AG10803 (cell line): ENCODE measurements around the gene ARID1A.

Experiments
- DNase-seq: peaks from one replicate; pipeline ENCODE4 v3.0.0; 2010; ENCODE audit warnings: low read depth
- H3K4me3 ChIP-seq: 2 replicates; pipeline ENCODE4 v1.5.1; 2011; ENCODE audit warnings: mild to moderate bottlenecking, low read length, control low read depth
- TF ChIP-seq, protein P1 (sequence below): conservative IDR thresholded peaks from 2 replicates; pipeline ENCODE4 v1.5.1; 2011; ENCODE audit warnings: mild to moderate bottlenecking, low read length, control low read depth, inconsistent platforms

The ARID1A gene

DNA sequence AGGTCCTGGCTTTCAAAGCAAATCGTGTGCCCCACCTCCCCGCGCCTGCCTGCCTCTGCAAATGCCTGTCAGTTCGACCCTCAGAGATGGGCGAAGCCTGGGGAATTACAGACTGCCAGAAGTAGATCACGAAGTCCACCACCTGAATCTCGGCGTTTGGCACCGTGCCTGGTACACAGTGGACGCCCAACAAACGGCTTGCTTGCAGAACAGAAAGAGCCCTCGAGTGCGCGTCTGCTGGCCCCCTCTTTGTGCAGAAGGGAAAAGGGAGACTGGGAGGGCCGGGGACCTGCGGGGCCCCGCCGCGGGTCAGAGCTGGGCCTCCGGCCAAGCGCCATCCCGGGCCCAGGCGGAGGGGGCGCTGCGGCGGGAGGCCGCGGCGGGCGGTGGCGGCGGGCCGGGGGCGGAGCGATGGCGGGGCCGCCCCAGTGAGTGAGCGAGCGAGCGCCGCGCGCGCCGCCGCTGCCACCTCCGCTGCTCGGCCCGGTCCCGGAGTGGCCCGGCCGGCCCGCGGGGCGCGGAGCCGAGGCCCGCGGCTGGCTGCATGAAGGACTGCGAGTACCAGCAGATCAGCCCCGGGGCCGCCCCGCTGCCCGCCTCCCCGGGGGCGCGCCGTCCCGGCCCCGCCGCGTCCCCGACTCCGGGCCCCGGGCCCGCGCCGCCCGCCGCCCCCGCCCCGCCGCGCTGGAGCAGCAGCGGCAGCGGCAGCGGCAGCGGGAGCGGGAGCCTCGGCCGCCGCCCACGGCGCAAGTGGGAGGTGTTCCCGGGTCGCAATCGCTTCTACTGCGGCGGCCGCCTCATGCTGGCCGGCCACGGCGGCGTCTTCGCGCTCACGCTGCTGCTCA lies 130.7 kb downstream of the ARID1A start, which contains the start of gene ZDHHC18:
Gene ZDHHC18, plus strand, starts transcription at position 428 of the 845 bp plus-strand sequence. Its CDS starts 117 bp downstream, at position 545.
- peak; percentile 44 for DNase-seq
- H3K4me3 ChIP-seq = peak within 1 kb of the TSS; percentile 79
- TF ChIP-seq, protein P1, sequence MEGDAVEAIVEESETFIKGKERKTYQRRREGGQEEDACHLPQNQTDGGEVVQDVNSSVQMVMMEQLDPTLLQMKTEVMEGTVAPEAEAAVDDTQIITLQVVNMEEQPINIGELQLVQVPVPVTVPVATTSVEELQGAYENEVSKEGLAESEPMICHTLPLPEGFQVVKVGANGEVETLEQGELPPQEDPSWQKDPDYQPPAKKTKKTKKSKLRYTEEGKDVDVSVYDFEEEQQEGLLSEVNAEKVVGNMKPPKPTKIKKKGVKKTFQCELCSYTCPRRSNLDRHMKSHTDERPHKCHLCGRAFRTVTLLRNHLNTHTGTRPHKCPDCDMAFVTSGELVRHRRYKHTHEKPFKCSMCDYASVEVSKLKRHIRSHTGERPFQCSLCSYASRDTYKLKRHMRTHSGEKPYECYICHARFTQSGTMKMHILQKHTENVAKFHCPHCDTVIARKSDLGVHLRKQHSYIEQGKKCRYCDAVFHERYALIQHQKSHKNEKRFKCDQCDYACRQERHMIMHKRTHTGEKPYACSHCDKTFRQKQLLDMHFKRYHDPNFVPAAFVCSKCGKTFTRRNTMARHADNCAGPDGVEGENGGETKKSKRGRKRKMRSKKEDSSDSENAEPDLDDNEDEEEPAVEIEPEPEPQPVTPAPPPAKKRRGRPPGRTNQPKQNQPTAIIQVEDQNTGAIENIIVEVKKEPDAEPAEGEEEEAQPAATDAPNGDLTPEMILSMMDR = peak; percentile 20; the same call in 1 of the 2 replicates

DNA sequence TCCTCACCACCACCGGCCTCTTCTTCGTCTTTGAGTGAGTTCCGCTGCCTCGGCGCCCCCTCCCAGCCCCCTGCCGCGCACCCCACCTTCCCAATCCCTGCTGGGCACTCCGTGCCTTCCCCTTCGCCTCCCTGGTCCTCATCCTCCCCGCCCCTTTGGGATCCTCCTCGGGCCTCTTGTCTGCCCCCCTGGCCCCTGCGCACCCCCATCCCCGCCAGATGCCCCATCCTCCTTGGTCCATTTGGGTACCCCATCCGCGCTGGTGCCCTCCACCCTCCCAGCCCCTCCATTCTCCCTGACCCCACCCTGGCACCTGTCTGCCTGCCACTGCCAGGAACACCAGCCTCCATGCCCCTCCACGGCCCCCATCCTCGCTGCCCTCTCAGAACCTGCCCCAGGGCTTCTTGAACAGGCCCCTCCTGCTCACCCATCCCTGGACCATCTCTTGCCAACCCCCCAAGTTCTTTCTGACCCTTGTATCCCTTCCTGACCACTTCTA lies 131.3 kb downstream of the ARID1A start:
- peak overlapping the region; percentile 72 for H3K4me3 ChIP-seq
- TF ChIP-seq, protein P1 = no peak
- no peak for DNase-seq

DNA sequence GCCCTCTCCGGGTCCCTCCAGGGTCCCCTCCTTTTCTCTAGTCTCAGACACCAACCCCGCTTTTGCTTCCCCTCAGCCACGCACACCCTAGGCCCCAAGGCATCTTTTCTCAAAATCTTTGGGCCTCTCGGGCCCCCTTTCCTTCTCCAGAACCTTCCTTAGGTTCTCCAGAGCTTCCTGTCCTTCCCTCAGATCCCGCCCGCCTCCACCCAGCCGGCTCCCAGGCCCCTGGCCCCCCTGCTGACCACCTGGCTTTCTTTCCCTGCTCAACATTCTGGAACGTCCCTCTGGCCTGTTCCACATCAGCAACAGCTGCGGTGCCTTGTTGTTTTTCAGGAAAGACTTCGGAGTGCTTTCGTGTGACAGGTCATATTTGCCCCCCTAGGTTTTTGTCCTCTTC lies 131.8 kb downstream of the ARID1A start:
- no peak for DNase-seq
- TF ChIP-seq, protein P1 = no peak
- H3K4me3 ChIP-seq = peak overlapping the region; percentile 72

DNA sequence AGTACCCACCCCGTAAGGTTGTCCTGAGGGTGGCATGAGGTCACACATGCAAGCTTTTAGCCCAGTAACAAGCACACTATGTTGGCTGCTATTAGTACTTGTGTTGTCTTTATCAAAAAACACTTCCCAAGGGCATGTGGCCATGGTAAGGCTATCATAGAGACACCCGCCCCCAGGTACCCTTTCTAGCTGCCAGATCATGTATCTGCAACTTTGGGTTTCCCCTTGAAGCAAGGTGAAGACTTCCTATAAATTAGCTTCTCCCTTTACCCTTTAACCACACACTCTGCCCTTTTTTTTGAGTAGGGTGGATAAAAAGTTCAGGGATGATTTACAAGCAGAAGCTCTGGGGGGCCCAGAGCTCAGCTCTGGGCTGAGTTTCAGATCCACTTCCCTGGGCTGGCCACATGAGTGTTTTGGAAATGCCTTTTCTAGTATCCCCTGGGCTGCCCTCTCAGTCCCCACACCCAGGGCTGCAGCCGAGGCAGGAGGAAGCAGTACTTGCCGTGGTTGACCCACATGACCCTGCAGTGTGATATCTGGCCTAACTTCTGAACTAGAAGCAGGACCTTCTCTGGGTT lies 132.7 kb downstream of the ARID1A start:
- no peak overlapping the region for H3K4me3 ChIP-seq
- DNase-seq = no peak
- TF ChIP-seq, protein P1 = no peak

DNA sequence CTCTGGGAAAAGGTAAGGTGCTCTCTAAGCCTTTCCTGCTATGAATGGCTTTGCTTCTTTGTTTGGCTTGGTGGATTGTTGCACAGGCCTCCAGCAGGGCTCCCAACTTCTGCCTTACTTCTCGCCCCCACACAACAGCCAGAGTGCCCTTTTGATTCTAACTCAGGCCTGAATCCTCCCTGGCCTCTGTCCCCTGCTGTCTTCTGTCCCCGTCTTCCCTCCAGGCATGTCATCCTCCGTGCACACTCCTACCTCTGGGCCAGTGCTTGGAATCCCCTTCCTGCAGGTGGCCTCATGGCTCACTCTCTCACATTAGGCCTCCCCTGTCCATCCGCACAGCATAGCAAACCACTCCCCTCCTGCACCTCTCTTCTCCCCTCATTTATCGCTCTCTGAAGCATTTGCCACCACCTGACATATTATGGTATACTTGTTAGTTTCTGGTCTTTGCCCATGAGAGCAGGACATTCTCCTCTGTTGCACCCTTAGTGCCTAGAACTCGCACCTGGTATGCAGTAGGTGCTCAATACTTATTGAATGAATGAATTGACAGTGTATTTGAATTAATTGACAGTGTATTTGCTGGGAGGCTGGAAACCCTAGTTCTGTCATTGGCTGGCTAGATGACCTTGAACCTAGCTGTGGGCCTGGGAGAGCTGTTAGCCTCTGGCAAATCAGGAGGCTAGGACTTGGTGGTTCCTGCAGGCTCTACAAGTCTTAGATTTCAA lies 133.5 kb downstream of the ARID1A start:
- no peak overlapping the region; the same call in 1 of the 2 replicates for H3K4me3 ChIP-seq
- DNase-seq = no peak
- TF ChIP-seq, protein P1 = no peak

DNA sequence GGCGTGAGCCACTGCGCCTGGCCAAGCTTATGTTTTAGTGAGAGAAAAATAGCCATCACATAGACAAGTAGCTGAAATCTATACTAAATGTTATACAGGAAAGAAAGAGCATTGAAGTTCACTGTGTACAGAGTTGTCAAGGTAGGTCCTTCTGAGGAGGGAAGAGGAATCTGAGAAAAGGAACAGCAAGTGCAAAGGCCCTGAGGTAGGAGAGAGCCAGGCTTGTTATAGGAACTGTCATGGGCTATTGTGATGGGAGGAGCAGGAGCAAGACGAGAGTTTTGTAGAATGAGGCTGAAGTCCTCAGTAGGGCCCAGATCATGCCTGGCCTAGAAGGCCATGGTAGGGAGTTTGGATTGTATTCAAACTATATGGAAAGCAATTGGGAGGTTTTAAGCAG lies 135.2 kb downstream of the ARID1A start:
- H3K4me3 ChIP-seq = no peak overlapping the region
- TF ChIP-seq, protein P1 = no peak
- DNase-seq = no peak
